ENCODE measurements around the gene ITGAX.
"Not testable (repeated sequence)": the region's sequence is repeated elsewhere in the genome, so short reads cannot be mapped to it uniquely, and the experiment has no call there.

Gene ITGAX

DNA sequence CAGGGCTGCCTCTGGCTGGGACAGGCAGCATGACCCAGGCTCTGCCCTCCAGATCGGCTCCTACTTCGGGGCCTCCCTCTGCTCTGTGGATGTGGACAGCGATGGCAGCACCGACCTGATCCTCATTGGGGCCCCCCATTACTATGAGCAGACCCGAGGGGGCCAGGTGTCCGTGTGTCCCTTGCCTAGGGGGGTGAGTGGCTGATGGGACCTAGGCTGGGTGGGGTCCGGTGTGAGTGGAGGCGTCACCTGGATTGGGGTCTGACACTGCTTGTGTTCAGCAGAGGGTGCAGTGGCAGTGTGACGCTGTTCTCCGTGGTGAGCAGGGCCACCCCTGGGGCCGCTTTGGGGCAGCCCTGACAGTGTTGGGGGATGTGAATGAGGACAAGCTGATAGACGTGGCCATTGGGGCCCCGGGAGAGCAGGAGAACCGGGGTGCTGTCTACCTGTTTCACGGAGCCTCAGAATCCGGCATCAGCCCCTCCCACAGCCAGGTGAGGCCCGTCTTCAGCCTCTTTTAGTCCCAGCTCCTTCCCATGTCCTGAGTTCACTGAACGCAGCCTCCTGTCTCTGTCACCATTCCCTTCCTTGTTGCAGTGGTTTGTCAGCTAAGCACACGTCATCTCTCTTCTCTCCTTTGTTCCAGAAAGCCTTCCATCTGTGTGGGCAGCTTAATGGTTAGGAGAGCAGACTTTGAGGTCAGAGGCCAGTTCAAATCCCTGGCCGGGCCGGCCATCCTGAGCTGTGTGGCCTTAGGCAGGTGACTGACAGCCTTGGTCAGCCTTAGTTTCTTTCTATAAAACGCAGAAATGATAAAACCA lies 56.3 kb downstream of the ITGAX start:
- DNase-seq, result no peak

GRCh38 chr16:31412750-31413149 lies 57.8 kb downstream of the ITGAX start:
- DNase-seq, result no peak

DNA sequence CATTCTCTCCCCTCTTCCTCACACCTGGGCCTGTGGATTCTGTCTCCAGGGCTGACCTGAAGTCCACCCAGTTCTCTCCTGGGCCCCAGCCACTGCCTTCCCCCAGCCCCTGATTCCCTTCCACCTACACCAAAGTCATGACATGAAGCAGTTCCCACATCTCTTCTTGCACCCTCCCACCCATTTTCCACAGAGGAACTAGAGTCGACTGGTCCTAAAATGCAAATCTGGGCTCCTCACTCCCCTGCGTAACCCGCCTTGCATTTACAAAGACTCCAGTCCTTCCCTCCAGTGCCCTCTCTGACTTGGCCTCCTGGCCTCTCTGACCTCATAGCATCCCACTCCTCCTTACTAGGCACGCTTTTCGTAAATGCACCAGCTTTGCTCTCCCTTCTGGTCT lies 58.4 kb downstream of the ITGAX start:
- no peak for DNase-seq

- DNase-seq, result no peak
These were observed 59.0 kb downstream of the ITGAX start for GRCh38 chr16:31413943-31414342.

DNA sequence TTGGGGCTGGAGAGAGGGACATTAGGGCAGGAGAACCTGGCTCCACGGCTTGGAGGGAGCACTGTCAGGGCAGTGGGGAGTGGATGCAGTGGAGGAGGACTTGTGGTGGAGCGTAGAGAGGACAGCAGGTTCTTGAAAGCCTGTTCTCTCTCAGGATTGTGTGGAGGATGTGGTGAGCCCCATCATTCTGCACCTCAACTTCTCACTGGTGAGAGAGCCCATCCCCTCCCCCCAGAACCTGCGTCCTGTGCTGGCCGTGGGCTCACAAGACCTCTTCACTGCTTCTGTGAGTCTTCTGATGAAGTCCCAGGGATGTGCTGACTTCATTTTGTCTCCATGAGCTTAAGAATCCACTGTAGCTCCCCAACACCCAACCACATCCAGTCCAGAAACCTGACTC lies 59.7 kb downstream of the ITGAX start:
- no peak for DNase-seq

GRCh38 chr16:31416371-31416770 lies 61.4 kb downstream of the ITGAX start:
- no peak for DNase-seq

DNA sequence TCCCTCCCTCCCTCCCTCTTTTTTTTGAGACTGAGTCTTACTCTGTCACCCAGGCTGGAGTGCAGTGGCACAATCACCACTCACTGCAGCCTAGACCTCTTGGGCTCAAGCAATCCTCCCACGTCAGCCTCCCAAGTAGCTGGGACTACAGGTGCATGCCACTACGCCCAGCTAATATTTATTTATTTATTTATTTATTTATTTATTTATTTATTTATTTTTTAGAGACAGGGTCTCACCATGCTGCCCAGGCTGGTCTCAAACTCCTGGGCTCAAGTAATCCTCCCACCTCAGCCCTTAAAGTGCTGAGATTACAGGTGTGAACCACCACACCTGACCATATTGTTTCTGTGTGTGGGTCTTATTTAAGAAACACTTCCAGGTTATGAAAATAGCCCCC lies 62.1 kb downstream of the ITGAX start:
- not testable (repeated sequence) for DNase-seq

- no peak for DNase-seq
These were observed 62.9 kb downstream of the ITGAX start for GRCh38 chr16:31417916-31418315.

GRCh38 chr16:31420037-31420436 lies 65.1 kb downstream of the ITGAX start:
- no peak for DNase-seq

GRCh38 chr16:31421587-31421986 lies 66.6 kb downstream of the ITGAX start:
- no peak for DNase-seq

DNA sequence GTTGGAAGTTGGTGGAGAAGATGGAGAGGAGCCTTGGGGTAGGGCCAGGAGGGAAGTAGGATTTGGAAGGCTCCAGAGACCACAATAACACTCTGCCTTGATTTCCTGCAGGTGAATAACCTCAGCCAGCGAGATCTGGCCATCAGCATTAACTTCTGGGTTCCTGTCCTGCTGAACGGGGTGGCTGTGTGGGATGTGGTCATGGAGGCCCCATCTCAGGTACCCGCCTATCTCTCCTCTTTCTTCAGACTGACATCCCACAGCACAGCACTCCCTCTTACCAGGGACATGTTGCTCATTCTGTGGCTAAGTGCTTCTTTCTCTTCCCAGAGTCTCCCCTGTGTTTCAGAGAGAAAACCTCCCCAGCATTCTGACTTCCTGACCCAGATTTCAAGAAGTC lies 68.3 kb downstream of the ITGAX start:
- no peak for DNase-seq

GRCh38 chr16:31423801-31424200 lies 68.8 kb downstream of the ITGAX start:
- no peak for DNase-seq

DNA sequence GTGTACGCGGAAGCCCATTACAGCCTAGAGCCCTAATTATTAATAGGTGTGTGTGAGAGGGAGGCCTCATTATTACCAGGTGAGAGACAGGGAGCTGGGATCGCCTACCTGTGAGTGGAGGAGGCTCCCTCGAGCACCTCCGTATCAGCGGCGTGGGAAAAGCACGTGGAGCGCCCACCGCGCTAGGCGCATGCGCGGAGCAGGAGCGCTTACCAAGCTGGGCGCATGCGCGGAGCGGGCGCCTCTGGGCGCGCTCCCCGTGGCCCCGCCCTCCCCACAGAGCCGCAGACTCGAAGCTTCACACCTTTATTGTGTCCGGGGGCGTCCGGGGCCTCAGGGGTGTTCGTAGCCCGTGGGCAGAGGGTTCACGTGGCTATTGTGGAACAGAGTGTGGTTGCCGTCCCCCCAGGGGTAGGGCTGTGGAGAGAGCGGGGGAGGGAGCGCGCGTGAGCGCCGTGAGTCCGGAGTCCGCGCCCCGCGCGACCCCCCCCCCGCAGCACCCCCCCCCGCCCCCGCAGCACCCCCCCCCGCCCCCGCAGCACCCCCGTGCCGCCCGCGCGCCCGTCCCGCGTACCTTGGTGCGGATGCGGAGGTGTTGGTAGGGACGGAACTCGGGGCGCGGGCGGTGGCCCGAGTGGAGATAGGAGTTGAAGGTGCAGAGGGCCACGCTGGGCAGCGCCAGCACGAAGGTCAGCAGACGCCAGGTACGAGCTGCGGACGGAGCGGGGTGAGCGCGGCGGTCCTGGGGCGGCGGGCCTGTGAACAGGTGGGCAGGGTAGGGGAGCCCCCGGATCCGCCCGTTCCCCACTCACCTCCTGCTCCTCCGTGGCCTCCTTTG lies 72.7 kb downstream of the ITGAX start:
- DNase-seq, result peak; percentile 62

GRCh38 chr16:31428279-31428597 lies 73.3 kb downstream of the ITGAX start, which contains the start of gene COX6A2:
Gene COX6A2 (minus strand): TSS chr16:31428360. CDS start chr16:31428325, 35 bp downstream.
- peak; percentile 46 for DNase-seq

GRCh38 chr16:31428638-31429247 lies 73.8 kb downstream of the ITGAX start:
- DNase-seq, result no peak

DNA sequence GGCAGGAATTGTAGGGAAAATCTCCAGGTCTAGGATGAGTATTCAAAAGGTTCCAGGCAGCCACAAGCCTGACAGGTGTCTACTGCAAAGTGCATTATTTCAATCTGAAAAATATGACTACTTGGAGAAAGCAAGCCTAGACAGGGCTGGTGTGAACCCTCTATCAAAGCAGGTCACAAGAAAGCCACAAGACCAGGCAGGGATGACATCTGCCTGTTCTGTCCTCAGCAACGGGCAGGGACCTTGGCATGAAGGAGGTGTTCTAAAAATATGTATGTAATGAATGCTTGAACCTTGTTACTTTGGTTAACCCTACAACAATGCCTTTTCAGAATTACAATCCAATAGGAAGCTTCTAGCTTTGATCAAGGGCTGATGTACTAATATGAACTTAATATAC lies 74.3 kb downstream of the ITGAX start:
- no peak for DNase-seq

DNA sequence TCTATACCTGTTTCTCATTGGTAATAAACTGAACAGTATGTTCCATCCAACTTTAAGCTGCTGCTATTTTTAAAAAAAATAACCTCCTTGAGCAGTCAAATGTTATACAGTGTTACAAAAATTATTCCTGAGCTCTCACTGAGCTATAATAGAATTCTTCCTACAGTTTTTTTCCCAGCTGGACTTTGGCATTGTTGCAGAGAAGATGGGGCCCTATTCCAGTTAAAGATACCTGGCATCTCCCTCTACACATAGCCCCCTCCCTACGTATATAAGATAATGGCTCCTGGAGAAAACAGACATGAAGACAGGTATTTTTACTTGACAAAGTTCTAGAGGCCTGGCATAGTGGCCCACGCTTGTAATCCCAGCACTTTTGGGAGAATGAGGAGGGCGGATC lies 74.8 kb downstream of the ITGAX start:
- no peak for DNase-seq

GRCh38 chr16:31430380-31431052 lies 75.5 kb downstream of the ITGAX start:
- no peak for DNase-seq

Data from left hindlimb (tissue), 1 donor.